ENCODE data around the gene SCMH1.

Gene SCMH1

DNA sequence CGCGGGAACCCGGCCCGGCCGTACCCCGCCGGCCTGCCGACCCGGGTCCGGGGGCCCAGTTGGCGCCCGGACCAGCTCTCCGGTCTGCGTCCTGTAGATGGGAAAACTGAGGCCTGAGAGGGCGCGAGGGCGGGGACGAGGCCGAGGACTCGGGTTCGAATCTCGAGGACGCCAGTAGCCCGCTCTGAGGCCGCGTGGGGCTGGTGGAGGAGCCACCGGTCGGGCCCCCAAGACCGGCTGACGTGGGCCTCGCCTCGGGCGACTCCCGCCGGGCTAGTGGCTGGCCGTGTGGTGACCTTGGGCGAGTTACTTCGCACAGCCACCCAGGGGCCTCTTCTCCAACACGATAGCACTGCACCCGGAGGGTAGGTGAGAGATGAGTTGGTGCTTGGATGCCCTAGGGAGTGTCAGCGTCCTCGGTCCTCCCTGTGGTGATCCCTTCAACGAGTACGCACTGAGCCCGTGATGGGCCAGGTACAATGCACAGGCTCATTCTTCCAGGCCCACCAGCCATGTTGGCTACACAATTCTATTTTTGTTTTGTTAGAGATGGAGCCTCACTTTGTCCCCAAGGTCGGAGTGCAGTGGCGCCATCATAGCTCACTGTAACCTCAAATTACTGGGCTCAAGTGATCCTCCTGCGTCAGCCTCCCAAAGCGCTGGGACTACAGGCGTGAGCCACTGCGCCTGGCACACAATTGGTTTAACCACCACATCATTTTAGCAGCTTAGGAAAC, 404 bp upstream of the SCMH1 start (continued):
- TF ChIP-seq ZSCAN23 (tag by site-specific recombination; IDR thresholded peaks at IDR 0.05): 0 out of 2 replicates have a peak, but pooled peaks have one; percentile 13
- peak; percentile 37; the same call in 1 of the 2 replicates for TF ChIP-seq ZXDB (tag by site-specific recombination; IDR thresholded peaks at IDR 0.05)

DNA sequence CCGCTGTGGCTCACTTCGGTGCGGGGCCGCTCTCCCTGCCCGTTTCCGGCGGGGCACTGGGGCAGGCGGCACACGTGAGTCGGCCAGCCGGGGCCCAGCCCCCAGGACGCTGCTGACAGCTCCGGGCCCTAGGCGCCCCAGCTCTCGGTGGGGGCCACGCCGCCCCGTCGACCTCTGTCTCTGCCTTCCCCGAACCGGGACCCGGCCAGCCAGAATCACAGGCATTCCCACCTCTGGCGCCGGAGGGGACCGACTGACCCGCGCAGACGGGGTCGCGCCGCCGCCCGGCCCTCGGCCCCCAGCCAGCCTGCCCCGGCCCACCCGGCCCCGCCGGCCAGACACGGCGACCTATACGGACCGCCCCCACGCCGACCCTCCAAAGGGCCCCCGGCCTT, 755 bp downstream of the SCMH1 start:
- H3K27ac ChIP-seq (ENCODE audit: extremely low read depth, low read depth, low read length): peak overlapping the region; percentile 93
- ChIA-PET POLR2A (no interaction called here), CTCF (interaction anchor here (0.9 to 1.0 kb wide), 2 partner anchors 94 to 131 kb away, joined by 3 read pairs; no protein-coding TSS in a partner anchor)
- peaks cover 9% of the 10 kb centered on the region for H3K4me1 ChIP-seq (ENCODE audit: control insufficient read depth, insufficient read depth, low read length)
- no peaks in the 10 kb centered on the region for H3K36me3 ChIP-seq (ENCODE audit: control insufficient read depth in 2 of 2, insufficient read depth in 1 of 2, low read length in 2 of 2)
- no peaks in the 10 kb centered on the region for H3K9me3 ChIP-seq (ENCODE audit: control insufficient read depth, insufficient read depth, low read depth, low read length)
- H3K4me3 ChIP-seq (ENCODE audit: low read depth, low read length): peak overlapping the region; percentile 73
- TF ChIP-seq KLF16 (tag by site-specific recombination; IDR thresholded peaks at IDR 0.05) (peak; percentile 71), ZNF561 (tag by site-specific recombination; IDR thresholded peaks at IDR 0.05; ENCODE audit: borderline replicate concordance) (0 out of 2 replicates have a peak, but pooled peaks have one; percentile 19), ZNF292 (tag by site-specific recombination; IDR thresholded peaks at IDR 0.05; ENCODE audit: borderline replicate concordance, low read depth) (no peak), ZSCAN5A (tag by site-specific recombination; IDR thresholded peaks at IDR 0.05) (no peak), ZBTB1 (tag by site-specific recombination; IDR thresholded peaks at IDR 0.05) (0 out of 2 replicates have a peak, but pooled peaks have one; percentile 11), ATF2 (tag by site-specific recombination; IDR thresholded peaks at IDR 0.05; ENCODE audit: low read depth) (no peak), ZBTB48 (tag by site-specific recombination; IDR thresholded peaks at IDR 0.05) (peak; percentile 70), SP2 (tag by site-specific recombination; IDR thresholded peaks at IDR 0.05) (peak; percentile 43), ZXDB (tag by site-specific recombination; IDR thresholded peaks at IDR 0.05) (peak; percentile 68), ZNF660 (tag by site-specific recombination; IDR thresholded peaks at IDR 0.05) (peak; percentile 10; the same call in 1 of the 2 replicates), ZNF16 (tag by site-specific recombination; IDR thresholded peaks at IDR 0.05; ENCODE audit: low read depth) (no peak), ZNF830 (tag by site-specific recombination; IDR thresholded peaks at IDR 0.05; ENCODE audit: low read depth) (no peak), TCF7L2 (IDR thresholded peaks at IDR 0.05; ENCODE audit: borderline replicate concordance, low read depth, low read length) (no peak), PATZ1 (tag by site-specific recombination; IDR thresholded peaks at IDR 0.05) (peak; percentile 91), ZNF624 (tag by site-specific recombination; IDR thresholded peaks at IDR 0.05) (no peak), FEZF1 (tag by site-specific recombination; IDR thresholded peaks at IDR 0.05) (peak; percentile 77), ZFP69B (tag by site-specific recombination; IDR thresholded peaks at IDR 0.05) (peak; percentile 73), ZBTB11 (tag by site-specific recombination; conservative IDR thresholded peaks at IDR 0.05; ENCODE audit: low read depth) (peak; percentile 77), YY1 (tag by site-specific recombination; IDR thresholded peaks at IDR 0.05) (0 out of 2 replicates have a peak, but pooled peaks have one; percentile 27), ZBTB20 (tag by site-specific recombination; IDR thresholded peaks at IDR 0.05) (peak; percentile 92), ZNF394 (tag by site-specific recombination; IDR thresholded peaks at IDR 0.05; ENCODE audit: borderline replicate concordance) (no peak)
- TF ChIP-seq, protein P1, sequence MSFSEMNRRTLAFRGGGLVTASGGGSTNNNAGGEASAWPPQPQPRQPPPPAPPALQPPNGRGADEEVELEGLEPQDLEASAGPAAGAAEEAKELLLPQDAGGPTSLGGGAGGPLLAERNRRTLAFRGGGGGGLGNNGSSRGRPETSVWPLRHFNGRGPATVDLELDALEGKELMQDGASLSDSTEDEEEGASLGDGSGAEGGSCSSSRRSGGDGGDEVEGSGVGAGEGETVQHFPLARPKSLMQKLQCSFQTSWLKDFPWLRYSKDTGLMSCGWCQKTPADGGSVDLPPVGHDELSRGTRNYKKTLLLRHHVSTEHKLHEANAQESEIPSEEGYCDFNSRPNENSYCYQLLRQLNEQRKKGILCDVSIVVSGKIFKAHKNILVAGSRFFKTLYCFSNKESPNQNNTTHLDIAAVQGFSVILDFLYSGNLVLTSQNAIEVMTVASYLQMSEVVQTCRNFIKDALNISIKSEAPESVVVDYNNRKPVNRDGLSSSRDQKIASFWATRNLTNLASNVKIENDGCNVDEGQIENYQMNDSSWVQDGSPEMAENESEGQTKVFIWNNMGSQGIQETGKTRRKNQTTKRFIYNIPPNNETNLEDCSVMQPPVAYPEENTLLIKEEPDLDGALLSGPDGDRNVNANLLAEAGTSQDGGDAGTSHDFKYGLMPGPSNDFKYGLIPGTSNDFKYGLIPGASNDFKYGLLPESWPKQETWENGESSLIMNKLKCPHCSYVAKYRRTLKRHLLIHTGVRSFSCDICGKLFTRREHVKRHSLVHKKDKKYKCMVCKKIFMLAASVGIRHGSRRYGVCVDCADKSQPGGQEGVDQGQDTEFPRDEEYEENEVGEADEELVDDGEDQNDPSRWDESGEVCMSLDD (tag by site-specific recombination; IDR thresholded peaks at IDR 0.05): peak; percentile 30; the same call in 1 of the 2 replicates
